Vagina (tissue), 2 donors: ENCODE measurements around the gene ASTL.

ENCODE experiments used
- POLR2A ChIP-seq, 2 donors: fragments of 450-650 bp; IDR thresholded peaks; one replicate each; pipeline ENCODE4 v1.6.1; 2017; ENCODE audit warnings: antibody characterized with exemption in 2 of 2, mild to moderate bottlenecking in 2 of 2, moderate library complexity in 2 of 2
- TF ChIP-seq, protein P1 (sequence below), 3 experiments: fragments of 450-650 bp in 2 of 3; fragments of 200-600 bp in 1 of 3; sonication (generic) in 1 of 3; IDR thresholded peaks; one replicate each; pipeline ENCODE4 v1.5.1; 2017 to 2019; ENCODE audit warnings: antibody characterized with exemption in 3 of 3, mild to moderate bottlenecking in 2 of 3, moderate library complexity in 2 of 3

DNA sequence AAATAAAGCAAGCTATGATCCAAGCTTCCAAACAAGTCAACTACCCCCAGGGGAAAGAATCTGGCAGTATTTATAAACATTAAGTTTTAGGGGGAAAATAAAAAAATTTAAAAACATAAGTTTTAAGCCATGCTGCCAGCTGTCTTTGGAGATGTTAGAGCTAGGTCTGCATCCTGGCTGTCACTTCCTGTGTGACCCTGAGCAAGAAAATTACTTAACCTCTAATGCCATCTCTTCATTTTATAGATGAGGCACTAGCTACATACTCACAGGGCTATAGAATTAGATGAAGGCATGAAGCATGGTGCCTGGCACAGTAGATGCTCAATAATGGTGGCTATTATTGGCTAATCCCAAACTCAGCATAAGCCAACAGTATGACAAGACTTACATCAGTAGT, 42.2 kb upstream of the ASTL start:
- TF ChIP-seq, protein P1, sequence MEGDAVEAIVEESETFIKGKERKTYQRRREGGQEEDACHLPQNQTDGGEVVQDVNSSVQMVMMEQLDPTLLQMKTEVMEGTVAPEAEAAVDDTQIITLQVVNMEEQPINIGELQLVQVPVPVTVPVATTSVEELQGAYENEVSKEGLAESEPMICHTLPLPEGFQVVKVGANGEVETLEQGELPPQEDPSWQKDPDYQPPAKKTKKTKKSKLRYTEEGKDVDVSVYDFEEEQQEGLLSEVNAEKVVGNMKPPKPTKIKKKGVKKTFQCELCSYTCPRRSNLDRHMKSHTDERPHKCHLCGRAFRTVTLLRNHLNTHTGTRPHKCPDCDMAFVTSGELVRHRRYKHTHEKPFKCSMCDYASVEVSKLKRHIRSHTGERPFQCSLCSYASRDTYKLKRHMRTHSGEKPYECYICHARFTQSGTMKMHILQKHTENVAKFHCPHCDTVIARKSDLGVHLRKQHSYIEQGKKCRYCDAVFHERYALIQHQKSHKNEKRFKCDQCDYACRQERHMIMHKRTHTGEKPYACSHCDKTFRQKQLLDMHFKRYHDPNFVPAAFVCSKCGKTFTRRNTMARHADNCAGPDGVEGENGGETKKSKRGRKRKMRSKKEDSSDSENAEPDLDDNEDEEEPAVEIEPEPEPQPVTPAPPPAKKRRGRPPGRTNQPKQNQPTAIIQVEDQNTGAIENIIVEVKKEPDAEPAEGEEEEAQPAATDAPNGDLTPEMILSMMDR (IDR thresholded peaks at IDR 0.05) = no peak
- no peak for TF ChIP-seq POLR2A (IDR thresholded peaks at IDR 0.05)
